Gastrocnemius medialis (tissue), 4 donors: Measurements from ENCODE around the gene ALG6. TPM values are rescaled to one million over a fixed set of nuclear protein-coding genes. Genes with fewer than 3 reads are reported as not detected.

Experiments used
- ATAC-seq, 2 donors: fragments of 150-250 bp; one replicate each; pipeline ENCODE4 v1.9.1; 2016
- DNase-seq, 2 donors: peaks; one replicate each; pipeline ENCODE4 v3.0.0-alpha.2; 2019
- H3K27ac ChIP-seq, 4 donors: fragments of 200-600 bp; sonication (generic); 1 replicate in 1 of 4; 2 replicates in 3 of 4; pipeline ENCODE4 v1.5.1; 2016 to 2018; ENCODE audit warnings: mild to moderate bottlenecking in 2 of 4, moderate library complexity in 1 of 4
- H3K27me3 ChIP-seq, 3 donors: fragments of 200-600 bp; sonication (generic) in 2 of 3; 1 replicate in 1 of 3; 2 replicates in 2 of 3; pipeline versions ENCODE4 v1.5.1 to v1.6.0; 2016 to 2019; ENCODE audit warnings: mild to moderate bottlenecking in 1 of 3, moderate library complexity in 1 of 3
- H3K36me3 ChIP-seq, 2 donors: fragments of 200-600 bp; sonication (generic) in 1 of 2; one replicate each; pipeline ENCODE4 v1.5.1; 2017 to 2018
- H3K4me1 ChIP-seq, 2 donors: fragments of 200-600 bp; sonication (generic) in 1 of 2; one replicate each; pipeline ENCODE4 v1.5.1; 2016 to 2017; ENCODE audit warnings: mild to moderate bottlenecking in 2 of 2
- H3K4me3 ChIP-seq, 4 donors: fragments of 200-600 bp; sonication (generic) in 3 of 4; 1 replicate in 1 of 4; 2 replicates in 3 of 4; pipeline ENCODE4 v1.5.1; 2016 to 2019; ENCODE audit warnings: mild to moderate bottlenecking in 2 of 4
- H3K9me3 ChIP-seq, 3 donors: fragments of 200-600 bp; sonication (generic) in 2 of 3; 1 replicate in 1 of 3; 2 replicates in 2 of 3; pipeline ENCODE4 v1.5.1; 2016 to 2019
- POLR2A ChIP-seq, 2 donors: fragments of 450-650 bp; IDR thresholded peaks; one replicate each; pipeline ENCODE4 v1.6.1; 2017; ENCODE audit warnings: antibody characterized with exemption in 2 of 2, mild to moderate bottlenecking in 2 of 2, moderate library complexity in 2 of 2
- in situ Hi-C, 4 donors: fragments of 200-750 bp; cut with MboI; loops; one replicate each; pipeline versions ENCODE4 v1.15.0 to v1.8.0; 2017; ENCODE audit warnings: low sequenced_read_pairs in 4 of 4
- intact Hi-C: fragments of 100-400 bp; cut with DNase I; formaldehyde crosslinking; loops from one replicate; pipeline ENCODE4 v1.15.1; 2023; ENCODE audit warnings: low total_unique reads
- total RNA-seq, 4 donors: library from RNA; depleted of rRNA; stranded (reverse); fragments of >200 nt; gene quantifications; one replicate each; pipeline versions ENCODE4 v1.1.0 to v1.2.3, GENCODE V29; 2016
- TF ChIP-seq, protein P1 (sequence below), 5 experiments: fragments of 450-650 bp in 3 of 5; fragments of 200-600 bp in 2 of 5; sonication (generic) in 2 of 5; IDR thresholded peaks in 4 of 5; conservative IDR thresholded peaks in 1 of 5; 1 replicate in 4 of 5; 2 replicates in 1 of 5; pipeline ENCODE4 v1.5.1; 2016 to 2019; ENCODE audit warnings: antibody characterized with exemption in 5 of 5, mild to moderate bottlenecking in 3 of 5, moderate library complexity in 3 of 5

ALG6 gene
- 1 to 10 TPM; 2.3 to 9.5 (median 5.7) TPM for total RNA-seq

- peak; percentile 92 to 94 for ATAC-seq
- Histone ChIP-seq H3K36me3 (peaks cover 0 to 7% of the 10 kb centered on the region in 2 donors), H3K27ac (peak within 1 kb of the TSS; percentile 86 to 91 (median 90)), H3K27me3 (no peaks in the 10 kb centered on the region), H3K4me3 (peak within 1 kb of the TSS; percentile 81 to 95 (median 88)), H3K4me1 (peaks cover 5 to 9% of the 10 kb centered on the region in 2 donors), H3K9me3 (no peaks in the 10 kb centered on the region)
- DNase-seq, result peak; percentile 85 to 97
- intact Hi-C loops, result loop anchor here (5.0 to 10.0 kb wide), 5 partner anchors 40 to 933 kb away; partner anchors contain the start of genes EFCAB7, ITGB3BP, PGM1 and USP1
- TF ChIP-seq, protein P1, sequence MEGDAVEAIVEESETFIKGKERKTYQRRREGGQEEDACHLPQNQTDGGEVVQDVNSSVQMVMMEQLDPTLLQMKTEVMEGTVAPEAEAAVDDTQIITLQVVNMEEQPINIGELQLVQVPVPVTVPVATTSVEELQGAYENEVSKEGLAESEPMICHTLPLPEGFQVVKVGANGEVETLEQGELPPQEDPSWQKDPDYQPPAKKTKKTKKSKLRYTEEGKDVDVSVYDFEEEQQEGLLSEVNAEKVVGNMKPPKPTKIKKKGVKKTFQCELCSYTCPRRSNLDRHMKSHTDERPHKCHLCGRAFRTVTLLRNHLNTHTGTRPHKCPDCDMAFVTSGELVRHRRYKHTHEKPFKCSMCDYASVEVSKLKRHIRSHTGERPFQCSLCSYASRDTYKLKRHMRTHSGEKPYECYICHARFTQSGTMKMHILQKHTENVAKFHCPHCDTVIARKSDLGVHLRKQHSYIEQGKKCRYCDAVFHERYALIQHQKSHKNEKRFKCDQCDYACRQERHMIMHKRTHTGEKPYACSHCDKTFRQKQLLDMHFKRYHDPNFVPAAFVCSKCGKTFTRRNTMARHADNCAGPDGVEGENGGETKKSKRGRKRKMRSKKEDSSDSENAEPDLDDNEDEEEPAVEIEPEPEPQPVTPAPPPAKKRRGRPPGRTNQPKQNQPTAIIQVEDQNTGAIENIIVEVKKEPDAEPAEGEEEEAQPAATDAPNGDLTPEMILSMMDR (IDR thresholded peaks at IDR 0.05 in 4 of 5, conservative IDR thresholded peaks at IDR 0.05 in 1 of 5), result peak in 1 of 5 experiments; percentile 15
- TF ChIP-seq POLR2A (IDR thresholded peaks at IDR 0.05), result peak; percentile 72 to 78
- in situ Hi-C loops, result no loop called here
Observed at GRCh38 chr1:63367215-63368103, at the start of gene ALG6. TSS of gene ALG6 (plus strand) at chr1:63367627. CDS start at chr1:63370978, 3,351 bp downstream.

DNA sequence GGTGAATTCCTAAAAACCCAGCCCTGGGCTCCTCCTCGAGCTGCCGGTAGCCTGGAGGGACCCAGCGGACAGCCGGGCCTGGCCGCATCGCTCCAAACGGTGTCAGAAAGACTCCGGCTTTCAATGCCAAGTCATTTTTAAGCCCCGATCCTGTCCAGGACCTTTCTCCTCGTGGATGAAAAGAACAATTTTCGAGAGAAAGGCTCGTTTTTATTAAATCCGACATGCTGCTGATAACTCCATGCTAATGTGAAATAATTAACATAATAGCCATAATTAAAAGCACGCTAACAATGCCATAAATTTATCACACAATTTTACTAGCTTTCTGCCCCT is 49.6 kb upstream of the ALG6 start:
- Histone ChIP-seq H3K36me3 (no peaks in the 10 kb centered on the region), H3K4me3 (peak overlapping the region; percentile 53 to 58 (median 55)), H3K27me3 (peaks cover 67 to 78% (median 69%) of the 10 kb centered on the region in 3 donors), H3K4me1 (peaks cover 19% of the 10 kb centered on the region in 2 donors), H3K9me3 (no peaks in the 10 kb centered on the region), H3K27ac (no peak overlapping the region)
- in situ Hi-C loops, result no loop called here
- ATAC-seq (no peak), DNase-seq (no peak)
- TF ChIP-seq, protein P1 (IDR thresholded peaks at IDR 0.05 in 4 of 5, conservative IDR thresholded peaks at IDR 0.05 in 1 of 5), result no peak
- TF ChIP-seq POLR2A (IDR thresholded peaks at IDR 0.05), result no peak
- intact Hi-C loops, result no loop called here

DNA sequence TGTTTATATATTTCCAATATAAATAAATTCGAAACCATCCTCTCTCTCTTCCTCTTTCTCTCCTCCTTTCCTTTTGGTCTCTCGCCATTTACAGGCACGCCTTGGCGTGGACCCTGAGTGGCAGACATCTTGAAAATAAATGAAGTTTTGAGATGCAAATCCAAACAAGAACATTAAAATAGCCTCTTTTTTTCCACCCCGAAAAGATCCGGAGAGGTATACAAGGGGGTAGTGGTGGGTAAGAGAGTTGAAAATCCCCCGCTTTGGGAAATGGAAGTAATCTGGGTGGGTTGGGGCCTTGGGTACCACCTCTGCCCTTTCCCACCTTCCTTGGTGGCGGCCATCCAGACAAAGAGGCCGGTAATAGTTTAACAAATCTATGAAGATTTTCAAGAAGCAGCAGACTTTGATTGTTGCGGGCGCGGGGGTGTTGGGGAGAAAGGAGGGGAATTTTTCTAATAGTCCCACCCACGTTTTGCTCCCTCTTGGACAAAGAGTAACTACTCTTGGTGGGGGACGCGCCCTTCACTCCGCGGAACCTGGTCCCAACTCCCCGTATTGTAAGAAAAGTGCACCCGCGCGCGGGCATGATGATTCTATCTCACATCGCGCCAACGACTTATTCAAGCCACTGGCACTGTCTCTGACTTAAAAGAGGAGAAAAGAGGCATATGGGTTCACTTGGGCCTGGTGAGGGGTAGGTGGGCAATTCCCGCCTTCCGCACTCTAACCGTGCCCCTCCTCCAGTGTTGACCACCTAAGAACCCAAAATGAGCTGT is 49.0 kb upstream of the ALG6 start:
- DNase-seq, result no peak
- in situ Hi-C loops (no loop called here), intact Hi-C loops (no loop called here)
- no peak for ATAC-seq
- no peak overlapping the region for H3K27ac ChIP-seq
- no peaks in the 10 kb centered on the region for H3K36me3 ChIP-seq
- peaks cover 71 to 80% (median 75%) of the 10 kb centered on the region in 3 donors for H3K27me3 ChIP-seq
- no peak for TF ChIP-seq POLR2A (IDR thresholded peaks at IDR 0.05)
- TF ChIP-seq, protein P1 (IDR thresholded peaks at IDR 0.05 in 4 of 5, conservative IDR thresholded peaks at IDR 0.05 in 1 of 5), result no peak
- H3K9me3 ChIP-seq, result no peaks in the 10 kb centered on the region
- peaks cover 21% of the 10 kb centered on the region in 2 donors for H3K4me1 ChIP-seq
- no peak overlapping the region for H3K4me3 ChIP-seq

- no peaks in the 10 kb centered on the region for H3K9me3 ChIP-seq
- DNase-seq (no peak), ATAC-seq (no peak)
- in situ Hi-C loops, result no loop called here
- TF ChIP-seq, protein P1 (IDR thresholded peaks at IDR 0.05 in 4 of 5, conservative IDR thresholded peaks at IDR 0.05 in 1 of 5), result no peak
- TF ChIP-seq POLR2A (IDR thresholded peaks at IDR 0.05), result no peak
- intact Hi-C loops, result no loop called here
- H3K4me3 ChIP-seq, result peak overlapping the region in 1 of 4 donors; percentile 26
- no peak overlapping the region for H3K27ac ChIP-seq
- peaks cover 81 to 87% (median 85%) of the 10 kb centered on the region in 3 donors for H3K27me3 ChIP-seq
- peaks cover 21 to 24% of the 10 kb centered on the region in 2 donors for H3K4me1 ChIP-seq
- H3K36me3 ChIP-seq, result no peaks in the 10 kb centered on the region
Observed at GRCh38 chr1:63319046-63320021, 48.1 kb upstream of the ALG6 start.
